Stimulated activated CD8-positive, alpha-beta memory T cell treated with anti-CD3 and anti-CD28 coated beads, Interleukin-4, amount 100 ng/mL, for 24 hours (primary cell): Measurements from ENCODE around the gene SLC38A1.
"Not testable (repeated sequence)": the region's sequence is repeated elsewhere in the genome, so short reads cannot be mapped to it uniquely, and the experiment has no call there.

Experiments used
- DNase-seq: peaks from one replicate; pipeline ENCODE4 v3.0.0-alpha.2; 2020; ENCODE audit warnings: low read depth

SLC38A1 gene

DNA sequence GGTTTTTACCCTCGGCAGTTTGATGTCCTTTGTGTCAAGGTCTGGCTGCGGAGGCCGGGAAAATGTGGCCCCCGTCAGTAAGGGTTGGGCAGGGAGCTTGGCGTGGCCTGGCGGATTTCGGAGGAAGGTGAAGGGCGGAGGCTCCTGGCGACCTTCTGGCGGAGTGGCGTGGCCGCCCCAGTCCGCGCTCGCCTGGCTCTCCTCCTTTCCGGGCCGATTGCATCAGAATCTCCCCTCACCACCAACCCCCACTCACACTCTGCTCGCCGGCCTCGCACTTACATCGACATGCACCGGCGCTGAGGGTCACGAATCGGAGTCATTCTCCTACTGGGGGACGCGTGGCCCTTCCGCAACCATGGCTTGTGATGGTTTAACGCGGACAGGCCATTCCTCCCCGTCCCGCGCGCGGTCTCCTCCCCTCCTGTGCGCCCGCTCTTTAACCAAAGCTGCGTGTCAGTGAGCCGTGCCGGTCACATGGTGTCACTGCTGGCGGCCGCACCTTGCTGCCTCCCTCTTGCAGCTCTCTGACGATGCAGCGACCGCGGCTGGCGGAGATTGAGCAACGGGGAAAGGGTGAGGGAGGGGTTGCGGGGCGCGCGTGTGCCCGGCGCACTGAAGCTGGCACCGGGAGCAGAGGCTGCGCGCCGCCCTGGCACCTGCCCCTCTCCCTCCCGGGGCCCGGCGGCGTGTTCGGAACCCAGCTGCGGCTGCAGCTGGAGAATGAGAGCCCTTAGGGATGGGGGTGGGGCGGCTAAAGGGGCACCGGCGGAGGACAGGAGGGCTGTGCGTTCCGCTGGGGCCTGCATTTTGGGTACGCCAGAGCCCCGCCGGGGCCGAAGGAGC lies at the start of gene SLC38A1:
Gene SLC38A1 (minus strand): TSS at position 461 of the 846 bp plus-strand sequence. CDS start 29,243 bp downstream, outside the sequence.
- DNase-seq: peak; percentile 73

DNA sequence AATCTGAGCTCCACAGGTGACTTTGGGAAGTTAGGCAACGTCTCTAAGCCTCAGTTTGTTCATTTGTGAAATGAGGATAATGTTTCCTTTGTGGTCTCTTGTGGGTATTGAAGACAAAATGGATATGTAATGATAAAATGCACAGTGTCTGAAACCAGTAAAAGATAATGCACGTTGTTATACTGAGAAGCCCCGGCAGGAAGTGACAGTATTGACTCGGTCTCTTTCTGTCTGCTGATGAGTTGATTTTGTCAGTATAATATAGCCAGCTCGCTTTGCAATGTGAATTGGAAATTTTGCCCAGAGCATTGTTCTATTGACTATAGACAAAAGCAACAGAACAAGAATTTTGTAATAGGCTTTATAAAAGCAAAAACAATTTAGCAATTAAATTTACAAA lies 49.2 kb upstream of the SLC38A1 start:
- DNase-seq: no peak

- DNase-seq: no peak
These were observed 35.2 kb upstream of the SLC38A1 start for GRCh38 chr12:46304070-46304469.

- DNase-seq: peak; percentile 24
These were observed 34.3 kb upstream of the SLC38A1 start for GRCh38 chr12:46303039-46303666.

- no peak for DNase-seq
These were observed 32.1 kb upstream of the SLC38A1 start for GRCh38 chr12:46300910-46301309.

GRCh38 chr12:46299851-46300250 lies 31.0 kb upstream of the SLC38A1 start:
- no peak for DNase-seq

DNA sequence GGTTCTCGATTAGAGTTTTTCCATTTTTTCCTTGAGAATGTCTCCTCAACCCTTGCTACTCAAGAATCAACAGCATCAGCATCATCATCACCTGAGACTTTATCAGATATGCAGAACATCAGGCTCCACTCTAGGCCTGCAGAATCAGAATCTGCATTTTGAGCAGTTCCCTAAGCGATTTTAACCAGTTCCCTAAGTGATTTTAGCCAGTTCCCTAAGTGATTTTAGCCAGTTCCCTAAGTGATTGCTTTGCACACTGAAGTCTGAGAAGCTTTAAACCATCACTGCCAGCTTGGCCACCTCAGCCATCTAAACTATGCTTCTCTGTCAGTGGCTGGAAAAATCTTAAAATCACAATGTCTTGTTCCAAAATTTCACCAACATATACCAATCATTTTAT lies 29.4 kb upstream of the SLC38A1 start:
- DNase-seq: no peak

DNA sequence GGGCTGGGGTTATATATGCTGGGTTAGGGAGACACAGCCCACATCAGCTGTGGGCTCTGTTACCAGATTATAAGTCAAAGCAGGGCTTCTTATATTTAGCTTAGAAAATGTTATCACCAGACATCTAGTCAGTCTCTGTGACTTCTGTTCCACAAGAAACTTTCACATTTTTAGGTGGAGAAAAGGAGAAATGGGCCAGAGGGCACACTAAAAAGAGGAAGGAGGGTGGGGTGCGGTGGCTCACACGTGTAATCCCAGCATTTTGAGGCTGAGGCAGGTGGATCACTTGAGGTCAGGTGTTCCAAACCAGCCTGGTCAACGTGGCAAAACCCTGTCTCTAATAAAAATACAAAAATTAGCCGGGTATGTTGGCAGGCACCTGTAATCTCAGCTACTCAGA lies 28.0 kb upstream of the SLC38A1 start:
- no peak for DNase-seq

- no peak for DNase-seq
These were observed 24.0 kb upstream of the SLC38A1 start for GRCh38 chr12:46292754-46293402.

- not testable (repeated sequence) for DNase-seq
These were observed 23.1 kb upstream of the SLC38A1 start for GRCh38 chr12:46291953-46292352.

DNA sequence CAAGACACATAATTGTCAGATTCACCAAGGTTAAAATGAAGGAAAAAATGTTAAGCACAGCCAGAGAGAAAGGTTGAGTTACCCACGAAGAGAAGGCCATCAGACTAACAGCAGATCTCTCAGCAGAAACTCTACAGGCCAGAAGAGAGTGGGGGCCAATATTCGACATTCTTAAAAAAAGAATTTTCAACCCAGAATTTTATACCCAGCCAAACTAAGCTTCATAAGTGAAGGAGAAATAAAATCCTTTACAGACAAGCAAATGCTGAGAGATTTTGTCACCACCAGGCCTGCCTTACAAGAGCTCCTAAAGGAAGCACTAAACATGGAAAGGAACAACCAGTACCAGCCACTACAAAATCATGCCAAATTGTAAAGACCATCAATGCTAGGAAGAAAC lies 16.3 kb upstream of the SLC38A1 start:
- not testable (repeated sequence) for DNase-seq

- DNase-seq: no peak
These were observed 14.0 kb upstream of the SLC38A1 start for GRCh38 chr12:46282829-46283228.

DNA sequence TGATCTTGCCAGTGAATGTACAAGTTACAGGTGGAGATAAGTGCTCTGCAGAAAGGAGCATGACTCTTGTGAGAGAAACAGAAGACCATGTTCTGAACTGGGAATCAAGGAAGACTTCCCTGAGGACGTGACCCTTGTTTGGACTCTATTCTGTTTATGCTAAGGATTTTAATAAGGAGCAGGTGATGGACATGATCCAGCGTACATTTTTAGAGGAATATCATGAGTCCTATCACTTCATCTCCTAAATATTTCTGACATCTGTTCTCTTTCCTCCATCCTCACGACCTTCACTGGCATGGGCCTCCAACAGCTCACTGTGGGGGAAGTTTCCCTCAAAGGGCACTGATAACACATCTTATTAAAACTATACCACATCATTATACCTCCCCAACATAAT lies 7.9 kb upstream of the SLC38A1 start:
- DNase-seq: no peak

DNA sequence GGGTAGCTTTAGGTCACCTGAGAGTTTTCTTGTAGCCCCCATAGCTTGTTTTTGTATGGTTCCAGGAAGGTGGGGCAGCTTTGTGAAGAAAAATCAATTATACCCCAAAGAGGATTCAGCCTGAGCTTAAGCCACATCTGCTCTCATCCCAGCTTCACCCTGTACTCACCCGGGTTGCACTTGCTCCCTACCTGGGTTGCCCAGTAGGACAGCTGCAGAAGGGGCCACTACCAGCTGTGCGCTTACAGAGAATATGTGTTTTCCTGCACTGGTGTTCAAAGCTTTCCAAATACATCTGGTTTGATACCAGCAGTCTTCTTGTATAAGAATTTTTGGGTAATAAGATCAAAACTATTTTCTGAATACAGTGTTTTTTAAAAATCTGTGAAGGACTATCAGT lies 3.0 kb upstream of the SLC38A1 start:
- DNase-seq: no peak

- peak; percentile 42 for DNase-seq
These were observed 792 bp upstream of the SLC38A1 start for GRCh38 chr12:46269429-46270241.

DNA sequence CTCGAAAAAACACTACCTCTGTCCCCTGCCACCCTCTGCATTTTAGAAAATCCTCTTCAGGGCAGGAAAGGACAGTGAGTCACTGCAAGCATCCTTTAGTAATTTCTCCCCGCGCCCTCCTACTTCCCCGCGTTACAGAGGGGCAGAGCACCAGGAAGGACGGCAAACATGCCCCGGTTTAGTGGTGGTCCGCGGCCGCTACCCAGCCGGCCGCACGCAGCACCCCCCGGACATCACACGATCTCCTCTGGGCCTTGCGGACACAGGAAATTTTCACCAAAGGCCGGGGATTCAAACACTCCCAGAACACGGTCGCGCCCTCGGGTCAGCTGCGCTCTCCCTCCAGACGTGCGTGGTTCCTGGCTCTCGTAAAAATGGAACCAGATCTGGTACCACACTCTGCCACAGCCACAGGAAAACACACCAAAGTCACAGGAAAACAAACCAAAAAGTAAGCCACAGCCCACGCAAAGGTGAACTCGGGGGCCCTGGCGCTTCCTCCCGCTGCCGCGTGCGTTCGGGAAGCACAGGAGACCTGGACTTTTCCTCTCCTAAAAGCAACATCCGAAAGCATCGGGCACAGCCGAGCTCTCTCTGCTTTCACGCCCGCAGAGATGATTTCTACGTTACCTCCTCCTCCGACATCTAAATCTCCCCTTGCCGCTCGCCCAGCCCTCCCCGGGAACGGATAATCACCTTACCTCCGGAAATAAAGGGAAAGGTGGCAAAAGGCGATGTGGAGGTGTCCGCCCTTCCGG lies 839 bp downstream of the SLC38A1 start:
- peak; percentile 7 for DNase-seq

GRCh38 chr12:46267575-46267824 lies 1.3 kb downstream of the SLC38A1 start:
- DNase-seq: no peak

DNA sequence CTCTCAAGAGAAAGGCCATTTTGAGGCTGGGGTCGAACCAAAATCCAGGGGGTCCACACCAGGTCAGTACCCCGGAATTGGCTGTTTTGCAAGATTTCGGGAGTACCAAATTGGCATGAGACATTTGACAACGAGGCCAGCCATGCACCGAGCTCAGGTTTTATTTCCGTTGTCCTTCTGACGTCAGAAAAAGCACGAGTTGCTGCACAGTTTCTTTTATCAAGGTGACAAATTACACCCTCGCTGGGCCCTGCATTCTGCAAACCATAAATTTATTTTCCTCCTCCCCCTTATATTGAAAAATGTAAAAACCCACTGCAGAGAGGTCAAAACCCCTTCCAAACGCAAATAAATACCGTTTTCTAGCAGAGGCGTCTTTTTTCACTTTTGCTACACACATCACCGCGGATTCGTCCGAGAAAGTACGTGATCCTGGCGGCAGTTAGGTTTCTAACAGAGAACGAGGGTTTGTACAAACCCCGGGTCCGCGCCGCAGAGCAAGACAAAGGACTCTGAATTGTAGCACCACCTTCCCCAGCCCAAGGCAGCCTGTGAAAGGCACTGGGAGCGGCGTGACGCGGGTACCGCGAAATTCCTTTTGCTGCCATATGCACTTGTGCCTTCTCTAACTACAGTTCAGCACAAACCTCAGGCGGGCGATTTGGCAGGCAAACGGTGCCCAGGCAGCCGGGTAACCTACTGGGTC lies 1.8 kb downstream of the SLC38A1 start:
- DNase-seq: peak; percentile 32

- DNase-seq: no peak
These were observed 2.5 kb downstream of the SLC38A1 start for GRCh38 chr12:46266382-46266791.

DNA sequence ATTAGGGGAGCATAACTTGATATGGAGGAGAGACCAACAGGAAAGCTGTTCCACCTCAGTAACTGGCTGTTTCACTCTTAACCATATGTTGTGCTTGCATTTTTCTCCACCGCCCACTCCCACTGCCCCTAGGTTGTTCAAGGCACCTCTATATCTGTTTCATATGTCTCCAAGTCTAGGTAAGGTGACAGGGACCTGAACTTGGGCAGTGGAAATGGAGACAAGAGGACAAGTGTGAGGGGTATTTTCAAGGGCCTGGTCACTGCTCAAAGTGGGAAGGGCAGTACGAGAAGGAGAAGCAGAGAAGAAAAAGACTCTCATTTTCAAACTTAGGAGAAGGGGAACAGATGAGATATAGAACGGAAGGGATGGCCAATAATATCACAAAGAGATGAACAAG lies 3.1 kb downstream of the SLC38A1 start:
- no peak for DNase-seq

DNA sequence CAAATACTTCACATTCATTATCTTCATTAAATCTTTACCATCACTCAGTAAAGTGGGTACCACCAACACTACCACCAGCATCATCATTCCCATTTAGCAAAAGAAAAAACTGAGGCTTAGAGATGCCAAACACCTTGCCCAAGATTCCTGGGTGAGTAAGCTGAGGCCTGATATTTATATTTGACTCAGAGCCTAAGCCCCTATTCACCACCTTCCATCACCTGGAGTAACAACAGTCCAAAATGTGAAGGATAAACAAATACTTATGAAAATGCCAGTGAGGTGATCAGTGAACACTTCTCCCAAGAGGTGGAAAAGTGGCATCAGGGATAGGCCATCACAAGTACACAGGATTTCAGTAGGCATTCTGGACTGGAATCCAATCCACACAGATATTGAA lies 3.7 kb downstream of the SLC38A1 start:
- no peak for DNase-seq
